GM12878 (cell line): Measurements from ENCODE around the gene OAS1. TPM values are rescaled to one million over a fixed set of nuclear protein-coding genes. Genes with fewer than 3 reads are reported as not detected.

ENCODE experiments used
- ASH2L ChIP-seq: fragments of 300-600, 200-600 bp; sonication (generic); IDR thresholded peaks from 2 replicates; pipeline ENCODE4 v1.6.1; 2017; ENCODE audit warnings: low read depth, mild to moderate bottlenecking, borderline replicate concordance
- BMI1 ChIP-seq: fragments of 450-650 bp; IDR thresholded peaks from 2 replicates; pipeline ENCODE4 v1.6.1; 2016; ENCODE audit warnings: mild to moderate bottlenecking, moderate library complexity, borderline replicate concordance
- CEBPB ChIP-seq, 2 experiments: fragments of 150-350 bp in 1 of 2; IDR thresholded peaks; 2 replicates each; pipeline ENCODE4 v1.6.1; 2012 to 2014; ENCODE audit warnings: low read depth in 2 of 2, low read length in 2 of 2, borderline replicate concordance in 1 of 2, inconsistent platforms in 1 of 2
- HCFC1 ChIP-seq: fragments of 150-350 bp; IDR thresholded peaks from 2 replicates; pipeline ENCODE4 v1.6.1; 2014; ENCODE audit warnings: low read length
- IRF3 ChIP-seq: fragments of 450-650 bp; IDR thresholded peaks from 2 replicates; pipeline ENCODE4 v1.6.1; 2014; ENCODE audit warnings: mild to moderate bottlenecking
- MEF2A ChIP-seq: IDR thresholded peaks from 2 replicates; pipeline ENCODE4 v1.6.1; 2011; ENCODE audit warnings: low read depth, mild to moderate bottlenecking, low read length, moderate library complexity; ENCODE audit not compliant: insufficient read depth
- NFXL1 ChIP-seq: fragments of 450-650 bp; IDR thresholded peaks from 2 replicates; pipeline ENCODE4 v1.6.1; 2017; ENCODE audit warnings: antibody characterized with exemption, mild to moderate bottlenecking, borderline replicate concordance
- NKRF ChIP-seq: fragments of 450-650 bp; conservative IDR thresholded peaks from 2 replicates; pipeline ENCODE4 v1.6.1; 2017; ENCODE audit warnings: mild to moderate bottlenecking, moderate library complexity
- NR2C2 ChIP-seq: IDR thresholded peaks from 2 replicates; pipeline ENCODE4 v1.6.1; 2011; ENCODE audit warnings: borderline replicate concordance, low read depth; ENCODE audit not compliant: control insufficient read depth, insufficient read length
- POLR2A ChIP-seq: IDR thresholded peaks from 2 replicates; pipeline ENCODE4 v1.6.1; 2011; ENCODE audit warnings: low read depth, mild to moderate bottlenecking, low read length
- RB1 ChIP-seq: fragments of 450-650 bp; formaldehyde crosslinking; IDR thresholded peaks from 2 replicates; pipeline ENCODE4 v1.6.1; 2017; ENCODE audit warnings: mild to moderate bottlenecking, borderline replicate concordance
- SP1 ChIP-seq: IDR thresholded peaks from one replicate; pipeline ENCODE4 v1.6.1; 2011; ENCODE audit warnings: low read depth, low read length
- SRF ChIP-seq, 2 experiments: IDR thresholded peaks; 2 replicates each; pipeline ENCODE4 v1.6.1; 2011; ENCODE audit warnings: low read depth in 2 of 2, low read length in 2 of 2, mild to moderate bottlenecking in 1 of 2, moderate library complexity in 1 of 2
- SUPT20H ChIP-seq: IDR thresholded peaks from 2 replicates; pipeline ENCODE4 v1.6.1; 2011; ENCODE audit warnings: low read depth, mild to moderate bottlenecking, low read length, moderate library complexity, borderline replicate concordance; ENCODE audit not compliant: control insufficient read depth
- TBL1XR1 ChIP-seq: IDR thresholded peaks from 2 replicates; pipeline ENCODE4 v1.6.1; 2012; ENCODE audit warnings: low read depth, low read length, improper control_type of control experiment
- TCF7 ChIP-seq: IDR thresholded peaks from 2 replicates; pipeline ENCODE4 v1.6.1; 2014; ENCODE audit warnings: antibody characterized with exemption, borderline replicate concordance
- ZBED1 ChIP-seq: IDR thresholded peaks from 2 replicates; pipeline ENCODE4 v1.6.1; 2016; ENCODE audit warnings: borderline replicate concordance
- ZBTB33 ChIP-seq: fragments of 450-650 bp; IDR thresholded peaks from 2 replicates; pipeline ENCODE4 v1.6.1; 2017; ENCODE audit warnings: mild to moderate bottlenecking
- ZSCAN29 ChIP-seq: fragments of 450-650 bp; IDR thresholded peaks from 2 replicates; pipeline ENCODE4 v1.6.1; 2017; ENCODE audit warnings: mild to moderate bottlenecking, moderate library complexity
- polyA plus RNA-seq, 11 experiments: library from polyadenylated mRNA; depleted of rRNA in 4 of 11; unstranded in 6 of 11; stranded (reverse) in 5 of 11; fragments of >200 nt; fragmentation: Nextera tagmentation in 4 of 11; fragmentation: Illumina TruSeq in 1 of 11; extraction: Ambion mirVana in 4 of 11; extraction: Trizol in 1 of 11; gene quantifications; 1 replicate in 1 of 11; 2 replicates in 10 of 11; pipeline versions ENCODE4 v1.2.1 to v1.2.3, GENCODE V29; 2011 to 2016; ENCODE audit warnings: inconsistent platforms in 2 of 11, missing spikeins in 2 of 11, low read depth in 1 of 11
- total RNA-seq, 4 experiments: library from RNA; depleted of rRNA in 3 of 4; stranded (reverse); fragments of >200 nt in 3 of 4; fragmentation: Illumina TruSeq in 1 of 4; extraction: Trizol in 1 of 4; gene quantifications; 2 replicates each; pipeline versions ENCODE4 v1.2.1 to v1.2.3, GENCODE V29; 2013 to 2021
- TF ChIP-seq, protein P1 (sequence below): fragments of 450-650 bp; formaldehyde crosslinking; IDR thresholded peaks from 2 replicates; pipeline ENCODE4 v1.4.0; 2022; ENCODE audit warnings: mild to moderate bottlenecking, moderate library complexity

Gene OAS1
- total and polyA plus RNA-seq, 10 of the 15 experiments (the other 5 are each of a cell fraction or from before 2014, with no cell fraction given): 44.7 to 287 (median 64.3) TPM

- TF ChIP-seq ZBTB33: no peak
- no peak for TF ChIP-seq SUPT20H
- TF ChIP-seq IRF3: no peak
- TF ChIP-seq ZSCAN29: no peak
- TF ChIP-seq NR2C2: no peak
- TF ChIP-seq BMI1: no peak
- TF ChIP-seq MEF2A: 0 out of 2 replicates have a peak, but pooled peaks have one; percentile 12
- TF ChIP-seq TBL1XR1: no peak
- no peak for TF ChIP-seq CEBPB (IDR thresholded peaks at IDR 0.05; ENCODE audit: borderline replicate concordance in 1 of 2, low read depth in 2 of 2, low read length in 2 of 2)
- no peak for TF ChIP-seq SP1
- TF ChIP-seq, protein P1, sequence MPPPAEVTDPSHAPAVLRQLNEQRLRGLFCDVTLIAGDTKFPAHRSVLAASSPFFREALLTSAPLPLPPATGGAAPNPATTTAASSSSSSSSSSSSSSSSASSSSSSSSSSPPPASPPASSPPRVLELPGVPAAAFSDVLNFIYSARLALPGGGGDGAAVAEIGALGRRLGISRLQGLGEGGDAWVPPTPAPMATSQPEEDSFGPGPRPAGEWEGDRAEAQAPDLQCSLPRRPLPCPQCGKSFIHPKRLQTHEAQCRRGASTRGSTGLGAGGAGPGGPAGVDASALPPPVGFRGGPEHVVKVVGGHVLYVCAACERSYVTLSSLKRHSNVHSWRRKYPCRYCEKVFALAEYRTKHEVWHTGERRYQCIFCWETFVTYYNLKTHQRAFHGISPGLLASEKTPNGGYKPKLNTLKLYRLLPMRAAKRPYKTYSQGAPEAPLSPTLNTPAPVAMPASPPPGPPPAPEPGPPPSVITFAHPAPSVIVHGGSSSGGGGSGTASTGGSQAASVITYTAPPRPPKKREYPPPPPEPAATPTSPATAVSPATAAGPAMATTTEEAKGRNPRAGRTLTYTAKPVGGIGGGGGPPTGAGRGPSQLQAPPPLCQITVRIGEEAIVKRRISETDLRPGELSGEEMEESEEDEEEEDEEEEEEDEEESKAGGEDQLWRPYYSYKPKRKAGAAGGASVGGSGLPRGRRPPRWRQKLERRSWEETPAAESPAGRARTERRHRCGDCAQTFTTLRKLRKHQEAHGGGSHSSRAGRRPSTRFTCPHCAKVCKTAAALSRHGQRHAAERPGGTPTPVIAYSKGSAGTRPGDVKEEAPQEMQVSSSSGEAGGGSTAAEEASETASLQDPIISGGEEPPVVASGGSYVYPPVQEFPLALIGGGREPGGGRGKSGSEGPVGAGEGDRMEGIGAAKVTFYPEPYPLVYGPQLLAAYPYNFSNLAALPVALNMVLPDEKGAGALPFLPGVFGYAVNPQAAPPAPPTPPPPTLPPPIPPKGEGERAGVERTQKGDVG (CRISPR knock-in tag): no peak
- no peak for TF ChIP-seq TCF7
- TF ChIP-seq SRF (IDR thresholded peaks at IDR 0.05; ENCODE audit: low read depth in 2 of 2, low read length in 2 of 2): no peak
- TF ChIP-seq HCFC1: no peak
- 0 out of 2 replicates have a peak, but pooled peaks have one; percentile 40 for TF ChIP-seq NFXL1
- no peak for TF ChIP-seq RB1
- peak; percentile 17; the same call in 1 of the 2 replicates for TF ChIP-seq NKRF
- TF ChIP-seq POLR2A: no peak
- no peak for TF ChIP-seq ASH2L
- TF ChIP-seq ZBED1: no peak
Measured at GRCh38 chr12:112939761-112940381, 33.1 kb downstream of the OAS1 start (continued).
